Transverse colon (tissue), 4 donors: Measurements from ENCODE around the gene CRTC1.

ENCODE experiments used
- POLR2A ChIP-seq: fragments of 450-650 bp; IDR thresholded peaks from one replicate; pipeline ENCODE4 v1.6.1; 2016; ENCODE audit warnings: antibody characterized with exemption, mild to moderate bottlenecking, moderate library complexity
- POLR2AphosphoS5 ChIP-seq, 3 donors: sonication (generic); formaldehyde crosslinking; IDR thresholded peaks; one replicate each; pipeline ENCODE4 v1.6.1; 2016; ENCODE audit warnings: antibody characterized with exemption in 3 of 3
- TF ChIP-seq, protein P1 (sequence below), 5 experiments: fragments of 200-600 bp in 3 of 5; fragments of 450-650 bp in 2 of 5; sonication (generic) in 3 of 5; IDR thresholded peaks; 1 replicate in 2 of 5; 2 replicates in 3 of 5; pipeline ENCODE4 v1.5.1; 2016 to 2017; ENCODE audit warnings: antibody characterized with exemption in 5 of 5, inconsistent platforms in 3 of 5, mild to moderate bottlenecking in 2 of 5, moderate library complexity in 1 of 5

DNA sequence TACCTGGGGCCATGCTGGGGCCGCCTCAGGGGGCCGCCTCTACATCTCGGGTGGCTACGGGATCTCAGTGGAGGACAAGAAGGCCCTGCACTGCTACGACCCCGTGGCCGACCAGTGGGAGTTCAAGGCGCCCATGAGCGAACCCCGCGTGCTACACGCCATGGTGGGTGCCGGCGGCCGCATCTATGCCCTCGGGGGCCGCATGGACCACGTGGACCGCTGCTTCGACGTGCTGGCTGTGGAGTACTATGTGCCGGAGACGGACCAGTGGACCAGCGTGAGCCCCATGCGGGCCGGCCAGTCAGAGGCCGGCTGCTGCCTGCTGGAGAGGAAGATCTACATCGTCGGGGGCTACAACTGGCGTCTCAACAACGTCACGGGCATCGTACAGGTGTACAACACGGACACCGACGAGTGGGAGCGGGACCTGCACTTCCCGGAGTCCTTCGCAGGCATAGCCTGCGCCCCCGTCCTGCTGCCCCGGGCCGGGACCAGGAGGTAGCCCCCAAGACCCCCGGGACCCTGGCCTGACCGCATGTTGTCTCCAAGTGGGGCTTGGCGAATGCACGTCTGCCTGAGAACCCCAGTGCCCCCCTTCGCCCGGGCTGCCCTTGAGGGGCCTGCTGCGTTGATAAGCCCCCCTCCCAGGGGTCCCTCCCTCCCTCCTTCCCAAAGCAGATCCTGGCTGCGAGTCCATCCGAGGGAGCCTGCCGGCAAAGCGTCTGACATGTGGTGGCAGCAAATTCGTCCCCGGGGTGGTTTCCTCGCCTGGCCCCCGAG, 14.5 kb upstream of the CRTC1 start:
- TF ChIP-seq POLR2AphosphoS5 (IDR thresholded peaks at IDR 0.05) (no peak), POLR2A (no peak)
- TF ChIP-seq, protein P1, sequence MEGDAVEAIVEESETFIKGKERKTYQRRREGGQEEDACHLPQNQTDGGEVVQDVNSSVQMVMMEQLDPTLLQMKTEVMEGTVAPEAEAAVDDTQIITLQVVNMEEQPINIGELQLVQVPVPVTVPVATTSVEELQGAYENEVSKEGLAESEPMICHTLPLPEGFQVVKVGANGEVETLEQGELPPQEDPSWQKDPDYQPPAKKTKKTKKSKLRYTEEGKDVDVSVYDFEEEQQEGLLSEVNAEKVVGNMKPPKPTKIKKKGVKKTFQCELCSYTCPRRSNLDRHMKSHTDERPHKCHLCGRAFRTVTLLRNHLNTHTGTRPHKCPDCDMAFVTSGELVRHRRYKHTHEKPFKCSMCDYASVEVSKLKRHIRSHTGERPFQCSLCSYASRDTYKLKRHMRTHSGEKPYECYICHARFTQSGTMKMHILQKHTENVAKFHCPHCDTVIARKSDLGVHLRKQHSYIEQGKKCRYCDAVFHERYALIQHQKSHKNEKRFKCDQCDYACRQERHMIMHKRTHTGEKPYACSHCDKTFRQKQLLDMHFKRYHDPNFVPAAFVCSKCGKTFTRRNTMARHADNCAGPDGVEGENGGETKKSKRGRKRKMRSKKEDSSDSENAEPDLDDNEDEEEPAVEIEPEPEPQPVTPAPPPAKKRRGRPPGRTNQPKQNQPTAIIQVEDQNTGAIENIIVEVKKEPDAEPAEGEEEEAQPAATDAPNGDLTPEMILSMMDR (IDR thresholded peaks at IDR 0.05), result no peak
